Neural cell (in vitro differentiated cells): Measurements from ENCODE around the gene FEM1B. TPM values are rescaled to one million over a fixed set of nuclear protein-coding genes. Genes with fewer than 3 reads are reported as not detected.

Source experiments
- H2AFZ ChIP-seq: fragments of 200-600, 300-800 bp; sonication (generic), shearing (Covaris generic); 2 replicates; pipeline ENCODE4 v1.6.0; 2014; ENCODE audit warnings: low read depth, mild to moderate bottlenecking, antibody characterized with exemption, low read length, moderate library complexity
- H3F3A ChIP-seq: fragments of 200-600 bp; shearing (Covaris generic); 2 replicates; pipeline ENCODE4 v1.6.1; 2016; ENCODE audit warnings: mild to moderate bottlenecking, moderate library complexity, mixed read lengths, antibody characterized with exemption, low read length; ENCODE audit not compliant: insufficient read depth, poor library complexity, severe bottlenecking
- H3K27ac ChIP-seq: fragments of 200-600, 300-800 bp; sonication (generic), shearing (Covaris generic); 2 replicates; pipeline ENCODE4 v1.5.1; 2014; ENCODE audit warnings: mild to moderate bottlenecking, low read length, moderate library complexity
- H3K27me3 ChIP-seq: fragments of 300-800, 200-600 bp; sonication (generic), shearing (Covaris generic); 2 replicates; pipeline ENCODE4 v1.6.0; 2014; ENCODE audit warnings: mild to moderate bottlenecking, low read depth, low read length, moderate library complexity; ENCODE audit not compliant: insufficient read depth
- H3K36me3 ChIP-seq: fragments of 300-800, 200-600 bp; sonication (generic), shearing (Covaris generic); 2 replicates; pipeline ENCODE4 v1.5.1; 2014; ENCODE audit warnings: mild to moderate bottlenecking, antibody characterized with exemption, low read length, moderate library complexity; ENCODE audit not compliant: insufficient read depth
- H3K4me2 ChIP-seq: fragments of 300-800, 200-600 bp; sonication (generic), shearing (Covaris generic); 2 replicates; pipeline ENCODE4 v1.6.0; 2014; ENCODE audit warnings: mild to moderate bottlenecking, low read length
- H3K4me3 ChIP-seq: fragments of 300-800, 200-600 bp; sonication (generic), shearing (Covaris generic); 2 replicates; pipeline ENCODE4 v1.5.1; 2014; ENCODE audit warnings: mild to moderate bottlenecking, low read length, moderate library complexity
- H3K79me2 ChIP-seq: fragments of 200-600 bp; shearing (Covaris generic); replicated peaks from 2 replicates; pipeline ENCODE4 v1.6.0; 2014; ENCODE audit warnings: mild to moderate bottlenecking, low read length, moderate library complexity; ENCODE audit not compliant: insufficient read depth
- H3K9ac ChIP-seq: fragments of 300-800, 200-600 bp; sonication (generic), shearing (Covaris generic); 2 replicates; pipeline ENCODE4 v1.6.1; 2016; ENCODE audit warnings: mild to moderate bottlenecking, low read length, mixed read lengths
- H3K9me2 ChIP-seq: fragments of 200-600 bp; shearing (Covaris generic); 2 replicates; pipeline ENCODE4 v1.6.1; 2016; ENCODE audit warnings: mild to moderate bottlenecking, low read length, mixed read lengths; ENCODE audit not compliant: insufficient read depth
- H3K9me3 ChIP-seq: fragments of 200-600, 300-800 bp; sonication (generic), shearing (Covaris generic); 2 replicates; pipeline ENCODE4 v1.6.1; 2016; ENCODE audit warnings: mild to moderate bottlenecking, mixed run types, low read length, moderate library complexity, mixed read lengths
- H4K20me1 ChIP-seq: fragments of 200-600 bp; shearing (Covaris generic); 2 replicates; pipeline ENCODE4 v1.6.1; 2016; ENCODE audit warnings: mild to moderate bottlenecking, mixed run types; ENCODE audit not compliant: insufficient read depth
- CTCF ChIP-seq: fragments of 450-650 bp; IDR thresholded peaks from 2 replicates; pipeline ENCODE4 v1.5.1; 2014; ENCODE audit warnings: antibody characterized with exemption, mild to moderate bottlenecking, moderate library complexity; ENCODE audit not compliant: poor library complexity, severe bottlenecking
- EP300 ChIP-seq: fragments of 450-650 bp; conservative IDR thresholded peaks from 2 replicates; pipeline ENCODE4 v1.6.1; 2014; ENCODE audit warnings: antibody characterized with exemption, mild to moderate bottlenecking, moderate library complexity; ENCODE audit not compliant: poor library complexity, severe bottlenecking
- EZH2 ChIP-seq: fragments of 200-600, 300-800 bp; shearing (Covaris generic), sonication (generic); IDR thresholded peaks from 2 replicates; pipeline ENCODE4 v1.6.1; 2014; ENCODE audit warnings: antibody characterized with exemption, low read length, borderline replicate concordance, mild to moderate bottlenecking; ENCODE audit not compliant: insufficient read depth, poor library complexity, severe bottlenecking
- MXI1 ChIP-seq: fragments of 450-650 bp; conservative IDR thresholded peaks from 2 replicates; pipeline ENCODE4 v1.6.1; 2014; ENCODE audit warnings: antibody characterized with exemption, mild to moderate bottlenecking; ENCODE audit not compliant: poor library complexity, severe bottlenecking
- POLR2AphosphoS5 ChIP-seq: IDR thresholded peaks from 2 replicates; pipeline ENCODE4 v1.6.1; 2012
- RAD21 ChIP-seq: fragments of 450-650 bp; conservative IDR thresholded peaks from 2 replicates; pipeline ENCODE4 v1.6.1; 2014; ENCODE audit warnings: antibody characterized with exemption, mild to moderate bottlenecking, moderate library complexity
- REST ChIP-seq: IDR thresholded peaks from 2 replicates; pipeline ENCODE4 v1.6.1; 2012; ENCODE audit warnings: borderline replicate concordance
- SMC3 ChIP-seq: fragments of 450-650 bp; conservative IDR thresholded peaks from 2 replicates; pipeline ENCODE4 v1.6.1; 2014; ENCODE audit warnings: antibody characterized with exemption, mild to moderate bottlenecking, moderate library complexity; ENCODE audit not compliant: poor library complexity
- TAF1 ChIP-seq: IDR thresholded peaks from 2 replicates; pipeline ENCODE4 v1.6.1; 2012; ENCODE audit warnings: low read depth
- polyA plus RNA-seq: library from polyadenylated mRNA; depleted of rRNA; stranded (reverse); fragments of >200 nt; gene quantifications from 2 replicates; pipeline ENCODE4 v1.2.3, GENCODE V29; 2014

The FEM1B gene
- polyA plus RNA-seq, 1 donor from 2014 or later = 58.0 TPM

- TF ChIP-seq POLR2AphosphoS5 = no peak
- no peak for TF ChIP-seq REST
- no peak for TF ChIP-seq EZH2
- TF ChIP-seq MXI1 = no peak
Observed at GRCh38 chr15:68309024-68309423, 31.5 kb downstream of the FEM1B start.

GRCh38 chr15:68310178-68310803 is 32.7 kb downstream of the FEM1B start:
- H4K20me1 ChIP-seq = no peaks in the 10 kb centered on the region
- H2AFZ ChIP-seq = no peak overlapping the region
- H3K27ac ChIP-seq = no peak overlapping the region

More at GRCh38 chr15:68309024-68309423, 31.5 kb downstream of the FEM1B start:
- no peak overlapping the region for H3K9ac ChIP-seq
- no peak overlapping the region for H3K4me3 ChIP-seq
- no peaks in the 10 kb centered on the region for H4K20me1 ChIP-seq
- no peak overlapping the region for H3K4me2 ChIP-seq
- H3K27ac ChIP-seq = no peak overlapping the region
- no peak overlapping the region for H2AFZ ChIP-seq
- no peaks in the 10 kb centered on the region for H3K27me3 ChIP-seq
- H3K9me3 ChIP-seq = no peaks in the 10 kb centered on the region
- no peaks in the 10 kb centered on the region for H3K79me2 ChIP-seq
- no peaks in the 10 kb centered on the region for H3F3A ChIP-seq
- no peaks in the 10 kb centered on the region for H3K9me2 ChIP-seq
- no peaks in the 10 kb centered on the region for H3K36me3 ChIP-seq

More at GRCh38 chr15:68310178-68310803, 32.7 kb downstream of the FEM1B start:
- Histone ChIP-seq H3K4me2 (no peak overlapping the region), H3K9me3 (no peaks in the 10 kb centered on the region), H3K36me3 (no peaks in the 10 kb centered on the region), H3K4me3 (no peak overlapping the region), H3K9ac (no peak overlapping the region), H3K79me2 (no peaks in the 10 kb centered on the region), H3F3A (no peaks in the 10 kb centered on the region), H3K9me2 (no peaks in the 10 kb centered on the region), H3K27me3 (no peaks in the 10 kb centered on the region)
- TF ChIP-seq POLR2AphosphoS5 (no peak), RAD21 (no peak), TAF1 (no peak), CTCF (no peak), EP300 (no peak), SMC3 (no peak), REST (no peak), MXI1 (no peak), EZH2 (no peak)
